ENCODE data around the gene SPP1. TPM values are rescaled to one million over a fixed set of nuclear protein-coding genes. Genes with fewer than 3 reads are reported as not detected.

SPP1 gene
- total and polyA plus RNA-seq, 10 of the 15 experiments (the other 5 are each of a cell fraction or from before 2014, with no cell fraction given), result 0.05 to 1.1 (median 0.39) TPM; not detected in 6

DNA sequence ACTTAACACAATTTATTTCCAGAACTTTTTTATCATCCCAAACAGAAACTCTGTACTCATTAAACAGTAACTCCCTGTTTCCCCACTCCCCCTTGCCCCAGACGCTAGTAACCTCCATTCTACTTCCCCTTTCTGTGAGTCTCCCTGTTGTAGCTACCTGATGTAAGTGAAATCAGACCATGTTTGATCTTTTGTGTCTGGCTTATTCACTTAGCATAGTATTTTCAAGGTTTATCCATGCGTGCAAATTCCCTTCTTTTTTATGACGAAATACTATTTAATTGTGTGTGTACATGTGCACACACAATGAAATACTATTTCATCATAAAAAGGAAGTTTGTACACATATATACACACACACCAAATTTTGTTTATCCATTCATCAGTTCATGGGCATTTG lies 37.1 kb downstream of the SPP1 start:
- Histone ChIP-seq H3K79me2 (ENCODE audit: control insufficient read depth, insufficient read depth, low read length) (peaks cover 35% of the 10 kb centered on the region), H3K27ac (ENCODE audit: control insufficient read depth, insufficient read depth) (no peak overlapping the region; the same call in 1 of the 2 replicates), H4K20me1 (ENCODE audit: control insufficient read depth, insufficient read depth) (no peaks in the 10 kb centered on the region), H3K4me3 (peak overlapping the region; percentile 3; the same call in 1 of the 2 replicates), H2AFZ (ENCODE audit: control insufficient read depth, low read depth, low read length) (peak overlapping the region; percentile 28; the same call in 1 of the 2 replicates), H3K9ac (ENCODE audit: control insufficient read depth, insufficient read depth, low read length) (no peak overlapping the region; the same call in 1 of the 2 replicates), H3K9me3 (replicated peaks; ENCODE audit: control insufficient read depth, insufficient read depth, low read length) (no peaks in the 10 kb centered on the region), H3K4me1 (ENCODE audit: control insufficient read depth, insufficient read depth, low read length) (peaks cover 15% of the 10 kb centered on the region), H3K36me3 (ENCODE audit: control insufficient read depth in 2 of 2, insufficient read depth in 2 of 2, low read length in 1 of 2) (no peaks in the 10 kb centered on the region), H3K4me2 (ENCODE audit: control insufficient read depth, insufficient read depth) (peak overlapping the region; percentile 73), H3K27me3 (replicated peaks in 1 of 2; ENCODE audit: control insufficient read depth in 2 of 2, insufficient read depth in 2 of 2, low read length in 1 of 2) (no peaks in the 10 kb centered on the region)
- WGBS (ENCODE audit: insufficient coverage, insufficient replicate concordance, low lambda C conversion rate, missing lambda C conversion rate), result 51% methylated on average over 3 of the region's 3 CpGs
- FAIRE-seq (no peak), ATAC-seq (peak; percentile 76), DNase-seq (ENCODE audit: low read depth, low spot score) (no peak)
- no TSS peak for BruUV-seq (replicated peaks)
- in situ Hi-C loops (cut with MboI), result no loop called here
- ChIA-PET RAD21 (ENCODE audit: unreplicated experiment) (interaction anchor here (1.5 to 1.6 kb wide), 2 partner anchors 9 to 20 kb away, joined by 5 to 7 read pairs; no protein-coding TSS in a partner anchor), CTCF (interaction anchor here (2.3 kb wide), 1 partner anchor 21 kb away, joined by 7 read pairs; no protein-coding TSS in a partner anchor), SMC1A (ENCODE audit: uncharacterized antibody, unreplicated experiment) (interaction anchor here (0.7 kb wide), 1 partner anchor 9 kb away, joined by 5 read pairs; no protein-coding TSS in a partner anchor), POLR2A (interaction anchor here (1.1 kb wide), 1 partner anchor 10 kb away, joined by 4 read pairs; no protein-coding TSS in a partner anchor)
- intact Hi-C loops (cut with micrococcal nuclease; ENCODE audit: unreplicated experiment), result no loop called here
- TF ChIP-seq NBN (IDR thresholded peaks at IDR 0.05) (peak; percentile 38; the same call in 1 of the 2 replicates), ZBTB40 (IDR thresholded peaks at IDR 0.05; ENCODE audit: borderline replicate concordance) (no peak), ZSCAN29 (IDR thresholded peaks at IDR 0.05) (no peak), HDGF (IDR thresholded peaks at IDR 0.05) (no peak), HDAC6 (IDR thresholded peaks at IDR 0.05; ENCODE audit: unreplicated experiment) (no peak), IKZF2 (IDR thresholded peaks at IDR 0.05) (peak; percentile 72 to 80), BHLHE40 (IDR thresholded peaks at IDR 0.05; ENCODE audit: borderline replicate concordance in 1 of 2, low read depth in 2 of 2, low read length in 1 of 2) (peak in 1 of 2 experiments; percentile 11; a peak in 1 of 4 replicates), ZNF207 (IDR thresholded peaks at IDR 0.05; ENCODE audit: borderline replicate concordance) (no peak), RUNX3 (IDR thresholded peaks at IDR 0.05; ENCODE audit: low read length) (peak; percentile 27; the same call in 1 of the 2 replicates), SPI1 (IDR thresholded peaks at IDR 0.05; ENCODE audit: borderline replicate concordance, insufficient read depth, low read depth, low read length) (peak; percentile 74; the same call in 1 of the 2 replicates), IRF3 (IDR thresholded peaks at IDR 0.05) (no peak)
- TF ChIP-seq, protein P1, sequence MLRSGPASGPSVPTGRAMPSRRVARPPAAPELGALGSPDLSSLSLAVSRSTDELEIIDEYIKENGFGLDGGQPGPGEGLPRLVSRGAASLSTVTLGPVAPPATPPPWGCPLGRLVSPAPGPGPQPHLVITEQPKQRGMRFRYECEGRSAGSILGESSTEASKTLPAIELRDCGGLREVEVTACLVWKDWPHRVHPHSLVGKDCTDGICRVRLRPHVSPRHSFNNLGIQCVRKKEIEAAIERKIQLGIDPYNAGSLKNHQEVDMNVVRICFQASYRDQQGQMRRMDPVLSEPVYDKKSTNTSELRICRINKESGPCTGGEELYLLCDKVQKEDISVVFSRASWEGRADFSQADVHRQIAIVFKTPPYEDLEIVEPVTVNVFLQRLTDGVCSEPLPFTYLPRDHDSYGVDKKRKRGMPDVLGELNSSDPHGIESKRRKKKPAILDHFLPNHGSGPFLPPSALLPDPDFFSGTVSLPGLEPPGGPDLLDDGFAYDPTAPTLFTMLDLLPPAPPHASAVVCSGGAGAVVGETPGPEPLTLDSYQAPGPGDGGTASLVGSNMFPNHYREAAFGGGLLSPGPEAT (IDR thresholded peaks at IDR 0.05; ENCODE audit: low read depth), result peak; percentile 49; the same call in 1 of the 2 replicates
- TF ChIP-seq, protein P2, sequence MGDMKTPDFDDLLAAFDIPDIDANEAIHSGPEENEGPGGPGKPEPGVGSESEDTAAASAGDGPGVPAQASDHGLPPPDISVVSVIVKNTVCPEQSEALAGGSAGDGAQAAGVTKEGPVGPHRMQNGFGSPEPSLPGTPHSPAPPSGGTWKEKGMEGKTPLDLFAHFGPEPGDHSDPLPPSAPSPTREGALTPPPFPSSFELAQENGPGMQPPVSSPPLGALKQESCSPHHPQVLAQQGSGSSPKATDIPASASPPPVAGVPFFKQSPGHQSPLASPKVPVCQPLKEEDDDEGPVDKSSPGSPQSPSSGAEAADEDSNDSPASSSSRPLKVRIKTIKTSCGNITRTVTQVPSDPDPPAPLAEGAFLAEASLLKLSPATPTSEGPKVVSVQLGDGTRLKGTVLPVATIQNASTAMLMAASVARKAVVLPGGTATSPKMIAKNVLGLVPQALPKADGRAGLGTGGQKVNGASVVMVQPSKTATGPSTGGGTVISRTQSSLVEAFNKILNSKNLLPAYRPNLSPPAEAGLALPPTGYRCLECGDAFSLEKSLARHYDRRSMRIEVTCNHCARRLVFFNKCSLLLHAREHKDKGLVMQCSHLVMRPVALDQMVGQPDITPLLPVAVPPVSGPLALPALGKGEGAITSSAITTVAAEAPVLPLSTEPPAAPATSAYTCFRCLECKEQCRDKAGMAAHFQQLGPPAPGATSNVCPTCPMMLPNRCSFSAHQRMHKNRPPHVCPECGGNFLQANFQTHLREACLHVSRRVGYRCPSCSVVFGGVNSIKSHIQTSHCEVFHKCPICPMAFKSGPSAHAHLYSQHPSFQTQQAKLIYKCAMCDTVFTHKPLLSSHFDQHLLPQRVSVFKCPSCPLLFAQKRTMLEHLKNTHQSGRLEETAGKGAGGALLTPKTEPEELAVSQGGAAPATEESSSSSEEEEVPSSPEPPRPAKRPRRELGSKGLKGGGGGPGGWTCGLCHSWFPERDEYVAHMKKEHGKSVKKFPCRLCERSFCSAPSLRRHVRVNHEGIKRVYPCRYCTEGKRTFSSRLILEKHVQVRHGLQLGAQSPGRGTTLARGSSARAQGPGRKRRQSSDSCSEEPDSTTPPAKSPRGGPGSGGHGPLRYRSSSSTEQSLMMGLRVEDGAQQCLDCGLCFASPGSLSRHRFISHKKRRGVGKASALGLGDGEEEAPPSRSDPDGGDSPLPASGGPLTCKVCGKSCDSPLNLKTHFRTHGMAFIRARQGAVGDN (IDR thresholded peaks at IDR 0.05), result no peak

Measured in GM12878 (cell line).